Adipocyte (in vitro differentiated cells): Measurements from ENCODE around the gene RARB.
A peak's percentile ranks its signal among the peaks of the same experiment; 100 is the strongest.

ENCODE experiments used
- DNase-seq: peaks from one replicate; pipeline ENCODE4 v3.0.0-alpha.2; 2015; ENCODE audit warnings: low read depth
- H3K27me3 ChIP-seq: replicated peaks from 2 replicates; pipeline ENCODE4 v1.7.0; 2013; ENCODE audit warnings: mild to moderate bottlenecking, low read length, moderate library complexity; ENCODE audit not compliant: control insufficient read depth, insufficient read depth
- H3K36me3 ChIP-seq: 2 replicates; pipeline ENCODE4 v1.7.0; 2013; ENCODE audit warnings: low read length, mild to moderate bottlenecking, moderate library complexity; ENCODE audit not compliant: control insufficient read depth, insufficient read depth, severe bottlenecking
- H3K4me1 ChIP-seq: 2 replicates; pipeline ENCODE4 v1.7.0; 2013; ENCODE audit warnings: mild to moderate bottlenecking, low read length, moderate library complexity; ENCODE audit not compliant: control insufficient read depth, insufficient read depth
- H3K4me3 ChIP-seq: 2 replicates; pipeline ENCODE4 v1.7.0; 2013; ENCODE audit warnings: mild to moderate bottlenecking, low read length, moderate library complexity
- H3K9ac ChIP-seq: 2 replicates; pipeline ENCODE4 v1.7.0; 2013; ENCODE audit warnings: mild to moderate bottlenecking, low read length, moderate library complexity
- H3K9me3 ChIP-seq: 2 replicates; pipeline ENCODE4 v1.7.0; 2013; ENCODE audit warnings: mild to moderate bottlenecking, low read length, moderate library complexity; ENCODE audit not compliant: control insufficient read depth

RARB gene

DNA sequence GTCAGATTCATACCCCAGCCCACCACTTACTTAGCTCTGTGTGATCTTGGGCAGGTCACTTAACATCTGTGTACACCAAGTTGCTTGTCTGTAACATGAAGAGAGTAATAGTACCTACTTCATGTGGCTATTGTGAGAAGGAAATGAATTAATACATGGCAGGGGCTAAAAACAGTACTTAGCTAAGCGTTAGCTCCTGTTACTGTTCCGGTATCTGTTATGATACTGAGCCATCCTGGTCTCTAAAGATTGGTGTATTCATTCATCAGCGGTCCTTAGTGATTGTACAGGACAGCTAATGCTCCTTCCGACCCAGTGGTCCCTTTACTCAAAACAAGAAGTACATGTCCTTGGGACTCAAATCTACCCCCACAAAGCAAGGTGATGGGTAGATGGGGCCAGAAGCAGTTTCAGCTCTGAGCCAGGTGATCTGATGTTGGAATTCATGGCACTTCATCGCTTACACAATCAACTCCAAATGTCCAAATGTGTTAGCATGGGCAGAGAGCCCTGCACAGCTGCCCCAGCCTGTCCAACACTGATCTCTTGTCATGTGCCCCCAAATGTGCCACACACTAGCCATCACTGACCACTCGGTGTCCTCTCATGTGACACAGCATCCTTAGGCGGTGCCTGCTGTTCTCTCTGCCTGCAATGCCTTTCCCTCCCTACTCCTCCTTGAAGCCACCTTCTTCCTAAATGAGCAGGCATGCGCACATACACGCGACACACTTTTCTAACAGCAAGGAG lies 84.1 kb downstream of the RARB start:
- Histone ChIP-seq H3K4me3 (no peak overlapping the region), H3K9ac (no peak overlapping the region), H3K9me3 (peaks cover 4% of the 10 kb centered on the region), H3K36me3 (no peaks in the 10 kb centered on the region), H3K27me3 (no peaks in the 10 kb centered on the region), H3K4me1 (peaks cover 11% of the 10 kb centered on the region)
- DNase-seq: no peak

DNA sequence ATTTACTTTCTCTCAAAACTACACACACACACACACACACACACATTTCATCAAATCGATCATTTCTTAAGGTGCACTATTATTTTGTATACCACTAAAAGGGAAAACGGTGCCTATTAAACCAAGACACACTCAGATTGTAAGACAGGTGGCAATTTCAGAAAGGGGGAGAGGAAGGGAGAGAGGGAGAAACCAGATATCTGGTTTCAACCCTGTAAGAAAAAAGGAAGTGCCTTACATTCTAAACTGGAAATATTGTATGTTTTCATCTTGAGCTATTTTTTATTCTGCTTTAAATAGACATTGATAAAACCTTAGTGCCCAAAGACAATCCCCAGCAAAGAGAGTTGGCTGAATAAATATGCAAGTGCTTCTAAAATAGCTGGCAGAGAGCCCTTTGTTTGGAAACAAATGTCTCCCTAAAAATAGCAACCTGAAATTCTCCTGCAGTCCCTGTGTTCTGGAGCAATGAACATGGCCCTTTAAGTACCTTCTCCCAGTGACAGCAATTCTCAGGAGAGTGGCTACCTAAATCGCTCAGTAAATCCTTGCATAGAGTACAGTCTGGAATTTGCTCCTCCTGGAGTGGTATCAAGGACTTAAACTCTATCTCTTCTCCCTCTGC lies 85.7 kb downstream of the RARB start:
- no peak overlapping the region for H3K9ac ChIP-seq
- H3K4me3 ChIP-seq: no peak overlapping the region
- peak; percentile 37 for DNase-seq
- peaks cover 3% of the 10 kb centered on the region for H3K4me1 ChIP-seq
- H3K36me3 ChIP-seq: no peaks in the 10 kb centered on the region
- no peaks in the 10 kb centered on the region for H3K27me3 ChIP-seq
- peaks cover 4% of the 10 kb centered on the region for H3K9me3 ChIP-seq

DNA sequence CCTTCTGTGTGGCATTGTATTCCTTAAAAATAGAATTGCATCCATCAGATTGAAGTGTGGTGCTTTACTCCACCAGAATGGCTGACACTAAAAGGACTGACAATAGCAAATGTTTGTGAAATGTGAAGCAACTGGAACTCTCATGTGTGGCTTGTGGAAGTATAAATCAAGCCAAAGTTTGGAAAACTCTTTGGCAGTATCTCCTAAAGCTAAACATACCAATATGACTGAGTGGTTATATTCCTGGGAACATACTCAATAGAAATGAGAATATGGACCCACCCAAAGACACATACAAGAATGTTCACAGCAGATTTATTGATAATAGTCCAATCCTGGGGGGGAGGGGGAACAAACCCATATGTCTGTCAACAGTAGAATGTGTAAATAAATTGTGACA lies 87.1 kb downstream of the RARB start:
- Histone ChIP-seq H3K4me1 (no peaks in the 10 kb centered on the region), H3K36me3 (no peaks in the 10 kb centered on the region), H3K9me3 (peaks cover 4% of the 10 kb centered on the region), H3K9ac (no peak overlapping the region), H3K4me3 (no peak overlapping the region), H3K27me3 (no peaks in the 10 kb centered on the region)
- DNase-seq: no peak

DNA sequence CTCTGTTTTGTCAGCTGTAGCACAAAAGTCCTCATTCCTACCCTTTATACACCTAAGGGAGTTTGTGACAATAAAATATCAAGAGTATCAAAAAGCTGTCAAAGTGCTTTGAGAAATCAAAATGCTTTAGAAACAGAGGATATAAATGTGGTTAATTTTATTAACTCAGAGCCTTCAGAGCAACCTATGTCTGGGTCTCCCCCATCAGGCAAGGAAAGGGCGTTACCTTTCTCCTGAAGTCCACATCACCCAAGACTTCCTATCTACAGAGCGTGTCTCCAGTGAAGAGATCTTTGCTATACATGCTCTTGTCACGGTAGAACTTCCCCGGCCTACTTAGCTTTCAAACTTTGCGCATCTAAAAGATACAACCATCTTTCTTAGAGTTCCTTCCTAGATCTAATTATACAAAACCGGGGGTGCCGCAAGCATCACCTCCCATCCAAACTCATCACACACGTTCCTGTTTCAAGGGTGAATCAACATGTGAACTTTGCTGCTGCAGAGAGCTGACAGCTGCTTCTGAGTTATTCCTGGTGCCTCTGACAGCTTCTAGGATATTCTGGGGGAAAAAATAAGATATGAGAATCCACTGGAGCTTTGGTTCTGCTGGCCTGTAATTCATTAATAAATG lies 93.0 kb downstream of the RARB start:
- Histone ChIP-seq H3K27me3 (no peaks in the 10 kb centered on the region), H3K4me1 (no peaks in the 10 kb centered on the region), H3K9me3 (no peaks in the 10 kb centered on the region), H3K9ac (no peak overlapping the region), H3K4me3 (no peak overlapping the region), H3K36me3 (no peaks in the 10 kb centered on the region)
- DNase-seq: no peak

GRCh38 chr3:25527336-25527735 lies 99.3 kb downstream of the RARB start:
- DNase-seq: no peak
- Histone ChIP-seq H3K4me1 (no peaks in the 10 kb centered on the region), H3K27me3 (no peaks in the 10 kb centered on the region), H3K9me3 (peaks cover 3% of the 10 kb centered on the region), H3K9ac (no peak overlapping the region), H3K4me3 (no peak overlapping the region), H3K36me3 (no peaks in the 10 kb centered on the region)

GRCh38 chr3:25527801-25528200 lies 99.7 kb downstream of the RARB start:
- DNase-seq: peak; percentile 48
- H3K27me3 ChIP-seq: no peaks in the 10 kb centered on the region
- no peaks in the 10 kb centered on the region for H3K4me1 ChIP-seq
- no peak overlapping the region for H3K9ac ChIP-seq
- no peak overlapping the region for H3K4me3 ChIP-seq
- peaks cover 8% of the 10 kb centered on the region for H3K9me3 ChIP-seq
- H3K36me3 ChIP-seq: no peaks in the 10 kb centered on the region

DNA sequence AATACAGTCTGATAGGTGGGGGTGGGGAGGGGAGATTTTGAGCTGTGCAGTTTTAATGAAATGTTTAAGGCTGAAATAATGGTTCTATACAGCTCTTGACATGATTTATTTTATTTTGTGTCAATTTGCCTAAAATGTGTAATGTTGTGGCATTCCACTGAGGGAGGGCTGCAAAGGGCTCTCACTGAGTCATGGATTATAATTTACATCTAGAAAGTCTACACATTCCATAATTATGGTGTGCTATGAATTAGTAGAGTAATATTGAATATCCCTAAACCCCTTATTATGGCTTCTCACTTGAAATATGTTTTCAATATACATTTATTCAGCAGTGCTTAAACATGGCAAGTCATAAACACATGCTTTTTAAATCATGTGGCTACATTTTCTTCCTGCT lies 103.9 kb downstream of the RARB start:
- no peak overlapping the region for H3K9ac ChIP-seq
- no peaks in the 10 kb centered on the region for H3K36me3 ChIP-seq
- H3K4me3 ChIP-seq: no peak overlapping the region
- no peak for DNase-seq
- H3K4me1 ChIP-seq: no peaks in the 10 kb centered on the region
- H3K9me3 ChIP-seq: peaks cover 10% of the 10 kb centered on the region
- H3K27me3 ChIP-seq: peaks cover 6% of the 10 kb centered on the region

DNA sequence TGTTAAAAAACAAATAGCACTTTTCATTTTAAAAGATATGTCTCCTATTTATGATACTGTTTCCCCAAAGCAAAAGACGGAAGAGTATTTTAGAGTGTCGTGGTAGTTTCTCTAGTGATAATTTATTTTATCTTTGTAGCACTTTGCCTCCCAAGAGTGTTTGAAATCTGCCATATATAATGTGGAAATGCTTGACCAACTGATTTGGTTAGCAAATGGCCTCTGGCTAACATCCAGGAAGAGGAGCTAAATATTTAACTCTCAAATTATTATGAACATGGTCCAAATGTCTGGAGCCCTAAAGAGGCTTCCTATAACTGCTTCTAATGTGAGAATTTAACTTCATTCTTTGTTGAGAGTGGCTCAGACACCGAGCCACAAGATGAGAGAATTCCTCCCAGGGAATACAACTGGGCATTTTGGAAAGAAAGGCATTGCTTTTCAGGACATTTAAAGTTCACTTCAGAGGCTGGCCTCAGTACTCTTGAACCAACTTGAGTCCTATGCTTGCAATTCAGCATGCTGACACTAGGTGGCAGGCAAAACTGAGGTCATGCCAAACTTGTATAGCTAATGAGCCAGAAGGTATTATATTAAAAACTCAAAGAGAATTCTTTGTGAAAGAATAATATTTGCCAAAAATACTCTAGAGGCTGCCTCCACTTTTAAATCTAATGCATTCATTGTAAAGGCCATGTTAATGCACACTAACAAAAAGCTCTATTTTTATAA lies 104.5 kb downstream of the RARB start:
- no peaks in the 10 kb centered on the region for H3K36me3 ChIP-seq
- H3K9ac ChIP-seq: no peak overlapping the region
- peaks cover 6% of the 10 kb centered on the region for H3K27me3 ChIP-seq
- no peaks in the 10 kb centered on the region for H3K4me1 ChIP-seq
- no peak overlapping the region for H3K4me3 ChIP-seq
- H3K9me3 ChIP-seq: peaks cover 10% of the 10 kb centered on the region
- DNase-seq: no peak

GRCh38 chr3:25533399-25533798 lies 105.3 kb downstream of the RARB start:
- Histone ChIP-seq H3K36me3 (no peaks in the 10 kb centered on the region), H3K4me3 (no peak overlapping the region), H3K9ac (no peak overlapping the region), H3K4me1 (no peaks in the 10 kb centered on the region), H3K9me3 (peaks cover 10% of the 10 kb centered on the region), H3K27me3 (peaks cover 6% of the 10 kb centered on the region)
- DNase-seq: no peak

GRCh38 chr3:25534007-25534406 lies 105.9 kb downstream of the RARB start:
- no peak overlapping the region for H3K9ac ChIP-seq
- no peaks in the 10 kb centered on the region for H3K4me1 ChIP-seq
- DNase-seq: no peak

More at GRCh38 chr3:25534007-25534406, 105.9 kb downstream of the RARB start:
- H3K27me3 ChIP-seq: peaks cover 6% of the 10 kb centered on the region
- no peak overlapping the region for H3K4me3 ChIP-seq
- peaks cover 12% of the 10 kb centered on the region for H3K9me3 ChIP-seq
- H3K36me3 ChIP-seq: no peaks in the 10 kb centered on the region
